Measurements from ENCODE around the gene ALG8.
"Not testable (repeated sequence)": the region's sequence is repeated elsewhere in the genome, so short reads cannot be mapped to it uniquely, and the experiment has no call there.

DNA sequence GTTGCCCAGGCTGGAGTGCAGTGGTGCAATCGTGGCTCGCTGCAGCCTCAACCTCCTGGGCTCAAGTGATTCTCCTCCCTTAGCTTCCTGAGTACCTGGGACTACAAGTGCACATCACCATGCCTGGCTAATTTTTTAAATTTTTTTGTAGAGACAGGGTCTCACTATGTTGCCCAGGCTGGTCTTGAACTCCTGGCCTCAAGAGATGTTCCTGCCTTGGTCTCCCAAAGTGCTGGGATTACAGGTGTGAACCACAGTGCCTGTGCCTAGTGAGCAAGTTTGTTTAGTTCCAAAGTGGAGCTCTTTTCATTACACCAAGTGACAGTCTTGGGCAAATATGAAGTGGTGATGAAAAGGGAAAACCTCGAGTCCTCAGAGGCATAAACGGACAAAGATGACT is 61.8 kb downstream of the ALG8 start:
- TF ChIP-seq POLR2A (IDR thresholded peaks at IDR 0.05; ENCODE audit: low read length); GATA1 (IDR thresholded peaks at IDR 0.05; ENCODE audit: low read depth, low read length): not testable (repeated sequence)
